ENCODE results near the gene DUSP16. TPM values are rescaled to one million over a fixed set of nuclear protein-coding genes. Genes with fewer than 3 reads are reported as not detected.
"Not testable (repeated sequence)": the region's sequence is repeated elsewhere in the genome, so short reads cannot be mapped to it uniquely, and the experiment has no call there.

DUSP16 gene
- polyA plus RNA-seq, 1 donor from 2014 or later: 42.5 TPM

DNA sequence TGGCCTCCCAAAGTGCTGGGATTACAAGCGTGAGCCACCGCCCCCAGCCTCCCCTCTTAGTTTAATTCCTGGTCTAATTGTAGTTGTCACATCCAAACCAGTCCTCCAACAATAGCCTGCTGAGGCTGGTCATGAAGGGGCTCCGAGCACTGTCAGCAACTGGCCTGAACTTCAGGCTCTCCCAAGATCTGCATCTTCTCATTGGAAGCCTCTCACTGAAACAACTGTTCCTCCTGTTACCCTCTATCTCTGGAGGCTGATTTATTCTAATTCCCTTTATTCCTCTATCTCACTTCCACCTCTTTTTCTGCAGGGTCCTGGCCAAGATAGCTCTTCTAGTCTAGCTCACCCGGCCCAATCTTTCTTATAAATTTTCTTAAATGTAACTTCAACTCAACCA lies 89.4 kb downstream of the DUSP16 start:
- Histone ChIP-seq H2AFZ (ENCODE audit: low read depth, low read length) (no peak overlapping the region), H3K9ac (ENCODE audit: low read length) (no peak overlapping the region), H3K4me2 (ENCODE audit: low read length) (no peak overlapping the region), H3K79me2 (replicated peaks; ENCODE audit: insufficient read depth, low read length) (no peaks in the 10 kb centered on the region), H3K27ac (ENCODE audit: low read length) (no peak overlapping the region), H4K20me1 (ENCODE audit: insufficient read depth) (no peaks in the 10 kb centered on the region), H3K4me3 (ENCODE audit: low read length) (no peak overlapping the region), H3K9me3 (ENCODE audit: low read length) (no peaks in the 10 kb centered on the region), H3K27me3 (ENCODE audit: insufficient read depth, low read depth, low read length) (no peaks in the 10 kb centered on the region), H3K36me3 (ENCODE audit: insufficient read depth, low read length) (peaks cover 12% of the 10 kb centered on the region), H3F3A (ENCODE audit: insufficient read depth, low read length, poor library complexity, severe bottlenecking) (no peaks in the 10 kb centered on the region), H3K9me2 (ENCODE audit: insufficient read depth, low read length) (no peaks in the 10 kb centered on the region)
- TF ChIP-seq, protein P1, sequence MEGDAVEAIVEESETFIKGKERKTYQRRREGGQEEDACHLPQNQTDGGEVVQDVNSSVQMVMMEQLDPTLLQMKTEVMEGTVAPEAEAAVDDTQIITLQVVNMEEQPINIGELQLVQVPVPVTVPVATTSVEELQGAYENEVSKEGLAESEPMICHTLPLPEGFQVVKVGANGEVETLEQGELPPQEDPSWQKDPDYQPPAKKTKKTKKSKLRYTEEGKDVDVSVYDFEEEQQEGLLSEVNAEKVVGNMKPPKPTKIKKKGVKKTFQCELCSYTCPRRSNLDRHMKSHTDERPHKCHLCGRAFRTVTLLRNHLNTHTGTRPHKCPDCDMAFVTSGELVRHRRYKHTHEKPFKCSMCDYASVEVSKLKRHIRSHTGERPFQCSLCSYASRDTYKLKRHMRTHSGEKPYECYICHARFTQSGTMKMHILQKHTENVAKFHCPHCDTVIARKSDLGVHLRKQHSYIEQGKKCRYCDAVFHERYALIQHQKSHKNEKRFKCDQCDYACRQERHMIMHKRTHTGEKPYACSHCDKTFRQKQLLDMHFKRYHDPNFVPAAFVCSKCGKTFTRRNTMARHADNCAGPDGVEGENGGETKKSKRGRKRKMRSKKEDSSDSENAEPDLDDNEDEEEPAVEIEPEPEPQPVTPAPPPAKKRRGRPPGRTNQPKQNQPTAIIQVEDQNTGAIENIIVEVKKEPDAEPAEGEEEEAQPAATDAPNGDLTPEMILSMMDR (IDR thresholded peaks at IDR 0.05; ENCODE audit: poor library complexity, severe bottlenecking): no peak
- no peak for TF ChIP-seq EP300 (conservative IDR thresholded peaks at IDR 0.05; ENCODE audit: poor library complexity, severe bottlenecking)

DNA sequence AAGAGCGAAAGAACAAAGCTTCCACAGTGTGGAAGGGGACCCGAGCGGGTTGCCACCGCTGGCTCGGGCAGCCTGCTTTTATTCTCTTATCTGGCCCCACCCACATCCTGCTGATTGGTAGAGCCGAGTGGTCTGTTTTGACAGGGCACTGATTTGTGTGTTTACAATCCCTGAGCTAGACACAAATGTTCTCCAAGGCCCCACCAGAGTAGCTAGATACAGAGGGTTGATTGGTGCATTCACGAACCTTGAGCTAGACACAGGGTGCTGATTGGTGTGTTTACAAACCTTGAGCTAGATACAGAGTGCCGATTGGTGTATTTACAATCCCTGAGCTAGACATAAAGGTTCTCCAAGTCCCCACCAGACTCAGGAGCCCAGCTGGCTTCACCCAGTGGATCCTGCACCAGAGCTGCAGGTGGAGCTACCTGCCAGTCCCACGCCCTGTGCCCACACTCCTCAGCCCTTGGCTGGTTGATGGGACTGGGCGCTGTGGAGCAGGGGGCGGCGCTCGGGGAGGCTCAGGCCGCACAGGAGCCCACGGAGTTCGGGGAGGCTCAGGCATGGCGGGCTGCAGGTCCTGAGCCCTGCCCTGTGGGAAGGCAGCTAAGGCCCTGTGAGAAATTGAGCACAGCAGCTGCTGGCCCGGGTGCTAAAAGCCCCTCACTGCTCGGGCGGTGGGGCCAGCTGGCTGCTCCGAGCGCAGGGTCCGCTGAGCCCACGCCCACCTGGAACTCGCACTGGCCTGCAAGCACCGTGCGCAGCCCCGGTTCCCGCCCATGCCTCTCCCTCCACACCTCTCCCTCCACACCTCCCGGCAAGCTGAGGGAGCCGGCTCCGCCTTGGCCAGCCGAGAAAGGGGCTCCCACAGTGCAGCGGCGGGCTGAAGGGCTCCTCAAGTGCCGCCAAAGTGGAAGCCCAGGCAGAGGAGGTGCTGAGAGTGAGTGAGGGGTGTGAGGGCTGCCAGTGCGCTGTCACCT lies 90.4 kb downstream of the DUSP16 start:
- H3K9me3 ChIP-seq (ENCODE audit: low read length); H4K20me1 ChIP-seq (ENCODE audit: insufficient read depth); H3K79me2 ChIP-seq (replicated peaks; ENCODE audit: insufficient read depth, low read length); H3K9ac ChIP-seq (ENCODE audit: low read length); H3K27ac ChIP-seq (ENCODE audit: low read length); H3K27me3 ChIP-seq (ENCODE audit: insufficient read depth, low read depth, low read length); H3K4me2 ChIP-seq (ENCODE audit: low read length); H2AFZ ChIP-seq (ENCODE audit: low read depth, low read length); H3K4me3 ChIP-seq (ENCODE audit: low read length); H3K9me2 ChIP-seq (ENCODE audit: insufficient read depth, low read length); H3F3A ChIP-seq (ENCODE audit: insufficient read depth, low read length, poor library complexity, severe bottlenecking): not testable (repeated sequence)
- peaks cover 12% of the 10 kb centered on the region for H3K36me3 ChIP-seq (ENCODE audit: insufficient read depth, low read length)

DNA sequence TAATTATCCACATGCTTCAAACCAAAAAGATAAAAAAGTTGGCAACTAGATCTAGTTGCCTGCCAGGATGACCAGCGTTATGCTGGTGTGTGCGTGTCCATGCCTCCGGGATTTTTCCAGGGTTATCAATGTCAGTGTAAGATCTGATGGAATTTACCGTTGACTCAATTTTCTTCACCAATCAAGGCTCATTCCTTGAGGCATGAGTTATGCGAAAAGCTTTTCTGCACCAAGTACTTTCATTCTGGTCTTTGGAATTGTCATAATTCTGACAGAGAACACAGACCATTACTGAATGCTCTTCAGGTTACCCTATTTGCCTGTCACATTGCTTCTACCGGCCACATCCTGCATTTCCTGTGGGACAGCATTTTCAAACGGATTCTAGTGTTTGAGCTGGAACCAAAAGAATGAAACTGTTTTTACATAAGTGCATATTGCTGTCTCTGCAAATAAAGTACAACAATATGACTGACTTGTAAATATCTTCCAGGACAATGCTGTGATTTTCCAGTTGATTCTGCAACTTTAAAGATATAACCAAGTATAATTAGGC lies 91.8 kb downstream of the DUSP16 start:
- no peaks in the 10 kb centered on the region for H3K9me3 ChIP-seq (ENCODE audit: low read length)
- H3K9me2 ChIP-seq (ENCODE audit: insufficient read depth, low read length): no peaks in the 10 kb centered on the region
- no peaks in the 10 kb centered on the region for H3K27me3 ChIP-seq (ENCODE audit: insufficient read depth, low read depth, low read length)
- H3K4me3 ChIP-seq (ENCODE audit: low read length): no peak overlapping the region
- TF ChIP-seq TAF1 (IDR thresholded peaks at IDR 0.05; ENCODE audit: low read depth): no peak
- TF ChIP-seq, protein P1 (IDR thresholded peaks at IDR 0.05; ENCODE audit: poor library complexity, severe bottlenecking): no peak
- TF ChIP-seq, protein P2, sequence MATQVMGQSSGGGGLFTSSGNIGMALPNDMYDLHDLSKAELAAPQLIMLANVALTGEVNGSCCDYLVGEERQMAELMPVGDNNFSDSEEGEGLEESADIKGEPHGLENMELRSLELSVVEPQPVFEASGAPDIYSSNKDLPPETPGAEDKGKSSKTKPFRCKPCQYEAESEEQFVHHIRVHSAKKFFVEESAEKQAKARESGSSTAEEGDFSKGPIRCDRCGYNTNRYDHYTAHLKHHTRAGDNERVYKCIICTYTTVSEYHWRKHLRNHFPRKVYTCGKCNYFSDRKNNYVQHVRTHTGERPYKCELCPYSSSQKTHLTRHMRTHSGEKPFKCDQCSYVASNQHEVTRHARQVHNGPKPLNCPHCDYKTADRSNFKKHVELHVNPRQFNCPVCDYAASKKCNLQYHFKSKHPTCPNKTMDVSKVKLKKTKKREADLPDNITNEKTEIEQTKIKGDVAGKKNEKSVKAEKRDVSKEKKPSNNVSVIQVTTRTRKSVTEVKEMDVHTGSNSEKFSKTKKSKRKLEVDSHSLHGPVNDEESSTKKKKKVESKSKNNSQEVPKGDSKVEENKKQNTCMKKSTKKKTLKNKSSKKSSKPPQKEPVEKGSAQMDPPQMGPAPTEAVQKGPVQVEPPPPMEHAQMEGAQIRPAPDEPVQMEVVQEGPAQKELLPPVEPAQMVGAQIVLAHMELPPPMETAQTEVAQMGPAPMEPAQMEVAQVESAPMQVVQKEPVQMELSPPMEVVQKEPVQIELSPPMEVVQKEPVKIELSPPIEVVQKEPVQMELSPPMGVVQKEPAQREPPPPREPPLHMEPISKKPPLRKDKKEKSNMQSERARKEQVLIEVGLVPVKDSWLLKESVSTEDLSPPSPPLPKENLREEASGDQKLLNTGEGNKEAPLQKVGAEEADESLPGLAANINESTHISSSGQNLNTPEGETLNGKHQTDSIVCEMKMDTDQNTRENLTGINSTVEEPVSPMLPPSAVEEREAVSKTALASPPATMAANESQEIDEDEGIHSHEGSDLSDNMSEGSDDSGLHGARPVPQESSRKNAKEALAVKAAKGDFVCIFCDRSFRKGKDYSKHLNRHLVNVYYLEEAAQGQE (IDR thresholded peaks at IDR 0.05; ENCODE audit: borderline replicate concordance): no peak
- TF ChIP-seq SMC3 (conservative IDR thresholded peaks at IDR 0.05; ENCODE audit: poor library complexity): no peak
- TF ChIP-seq EP300 (conservative IDR thresholded peaks at IDR 0.05; ENCODE audit: poor library complexity, severe bottlenecking): no peak
- TF ChIP-seq POLR2AphosphoS5 (IDR thresholded peaks at IDR 0.05): no peak
- no peak for TF ChIP-seq MXI1 (conservative IDR thresholded peaks at IDR 0.05; ENCODE audit: poor library complexity, severe bottlenecking)
- TF ChIP-seq RAD21 (conservative IDR thresholded peaks at IDR 0.05): no peak
- TF ChIP-seq EZH2 (IDR thresholded peaks at IDR 0.05; ENCODE audit: borderline replicate concordance, insufficient read depth, low read length, poor library complexity, severe bottlenecking): no peak
- no peak overlapping the region for H3K9ac ChIP-seq (ENCODE audit: low read length)
- H3K79me2 ChIP-seq (replicated peaks; ENCODE audit: insufficient read depth, low read length): no peaks in the 10 kb centered on the region
- peaks cover 6% of the 10 kb centered on the region for H3K36me3 ChIP-seq (ENCODE audit: insufficient read depth, low read length)
- no peak overlapping the region for H3K4me2 ChIP-seq (ENCODE audit: low read length)
- no peak overlapping the region for H2AFZ ChIP-seq (ENCODE audit: low read depth, low read length)
- no peaks in the 10 kb centered on the region for H3F3A ChIP-seq (ENCODE audit: insufficient read depth, low read length, poor library complexity, severe bottlenecking)
- H4K20me1 ChIP-seq (ENCODE audit: insufficient read depth): no peaks in the 10 kb centered on the region
- no peak overlapping the region for H3K27ac ChIP-seq (ENCODE audit: low read length)

Data from neural cell (in vitro differentiated cells).